HG03097 (cell line): ENCODE results near the gene DOCK6.
"Not testable (repeated sequence)": the region's sequence is repeated elsewhere in the genome, so short reads cannot be mapped to it uniquely, and the experiment has no call there.

Experiments used
- ATAC-seq: cut with Tn5 transposase; IDR thresholded peaks from one replicate; pipeline ENCODE4 v1.9.1; 2021; ENCODE audit not compliant: unreplicated experiment, low FRiP score

DOCK6 gene

GRCh38 chr19:11198769-11199424 is 63.4 kb downstream of the DOCK6 start:
- ATAC-seq: no peak

DNA sequence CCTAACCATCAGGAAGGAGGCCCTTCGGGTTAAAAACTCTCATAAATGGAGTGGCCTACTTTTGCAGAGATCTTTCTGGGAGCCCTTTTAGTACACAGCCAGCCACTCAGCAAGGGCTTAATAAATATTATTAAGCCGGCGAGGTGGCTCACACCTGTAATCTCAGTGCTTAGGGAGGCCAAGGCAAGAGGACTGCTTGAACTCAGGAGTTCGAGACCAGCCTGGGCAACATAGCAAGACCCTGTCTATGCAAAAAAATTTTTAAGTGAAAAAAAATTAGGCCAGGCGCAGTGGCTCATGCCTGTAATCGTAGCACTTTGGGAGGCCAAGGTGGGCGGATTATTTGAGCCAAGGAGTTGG is 64.2 kb downstream of the DOCK6 start:
- ATAC-seq: no peak

DNA sequence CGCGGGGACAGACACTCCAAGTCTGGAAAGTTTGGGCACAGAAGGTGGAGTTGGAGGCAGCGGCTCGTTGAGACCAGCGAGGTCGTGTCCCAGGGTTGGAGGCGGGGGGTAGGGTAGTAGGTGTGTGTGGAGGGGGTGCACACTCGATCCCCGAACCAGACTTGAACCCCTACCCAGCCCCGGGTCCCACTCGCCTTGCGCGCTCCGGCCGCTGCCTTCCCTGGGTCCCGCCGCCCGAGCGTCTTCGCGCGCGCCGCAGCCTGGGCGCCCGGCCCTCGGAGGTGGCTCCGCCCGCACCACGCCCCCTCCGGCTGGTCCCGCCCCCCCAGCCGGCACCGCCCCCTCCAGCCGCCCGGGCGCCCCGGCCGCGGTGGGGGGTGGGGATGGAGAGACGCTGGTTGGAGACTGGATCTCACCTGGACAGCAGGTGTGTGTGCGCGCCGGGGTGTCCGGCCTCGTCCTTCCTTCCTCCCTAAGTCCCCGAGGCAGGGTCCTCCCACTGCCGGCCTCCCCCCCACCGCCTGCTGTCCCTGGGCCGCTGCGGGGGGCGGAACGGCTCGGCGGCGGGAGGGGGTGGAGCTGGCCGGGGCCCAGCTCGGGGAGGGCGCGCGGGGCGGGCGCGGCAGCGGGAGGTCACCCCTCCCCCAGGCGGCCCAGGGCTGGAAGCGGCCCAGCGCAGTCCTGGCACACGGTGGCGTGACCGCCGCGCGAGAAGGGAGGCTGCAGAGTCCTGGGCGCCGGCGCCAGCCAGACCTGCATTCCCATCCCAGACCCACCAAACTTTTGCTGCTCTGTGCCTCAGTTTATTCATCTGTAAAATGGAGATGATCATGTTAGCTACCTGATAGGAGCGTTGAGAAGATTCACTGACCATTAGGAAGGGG is 64.8 kb downstream of the DOCK6 start, which contains the start of gene KANK2:
Gene KANK2 (minus strand): TSS at position 255 of the 884 bp plus-strand sequence. CDS start 3,034 bp downstream, outside the sequence.
- peak; percentile 59 for ATAC-seq

DNA sequence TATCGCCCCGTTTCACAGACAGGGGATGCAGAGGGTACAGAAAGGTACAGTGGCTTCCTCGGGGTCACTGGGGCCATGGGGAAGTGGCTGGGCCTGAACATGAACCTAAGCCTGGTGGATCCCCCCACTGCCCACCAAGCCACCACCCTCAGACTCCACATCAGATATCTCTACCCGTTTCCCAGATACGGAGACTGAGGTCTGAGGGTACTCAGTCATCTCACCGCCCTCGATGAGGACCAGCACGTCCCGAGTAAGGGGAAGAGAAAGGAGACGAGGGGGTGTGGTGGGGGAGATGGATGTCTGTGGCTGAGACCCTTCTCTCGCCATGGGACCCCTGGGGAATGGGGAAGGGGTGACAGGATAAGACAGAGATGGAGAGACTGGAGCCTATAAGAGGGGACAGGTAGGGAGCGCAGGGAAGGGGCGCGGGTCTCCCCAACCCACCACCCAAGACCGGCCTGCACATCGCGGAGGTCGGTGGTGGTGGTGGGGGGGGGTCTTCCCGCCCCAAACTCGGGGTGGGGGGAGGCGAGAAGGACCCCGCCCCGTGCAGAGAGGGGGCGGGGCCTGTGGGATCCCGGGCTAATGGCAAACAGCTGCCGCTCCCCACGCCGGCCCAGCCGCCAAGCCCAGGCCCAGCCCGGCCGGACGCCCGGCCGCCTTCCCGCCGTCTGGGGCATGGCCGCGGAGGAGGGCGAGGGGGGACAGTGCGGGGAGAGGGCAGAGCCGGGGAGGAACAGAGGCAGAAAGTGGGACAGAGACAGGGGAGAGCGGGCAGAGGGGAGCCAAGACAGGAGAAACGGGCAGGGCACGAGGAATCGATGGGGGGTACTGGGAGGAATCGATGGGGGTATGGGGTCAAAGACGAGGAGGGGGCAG is 65.7 kb downstream of the DOCK6 start:
- no peak for ATAC-seq

DNA sequence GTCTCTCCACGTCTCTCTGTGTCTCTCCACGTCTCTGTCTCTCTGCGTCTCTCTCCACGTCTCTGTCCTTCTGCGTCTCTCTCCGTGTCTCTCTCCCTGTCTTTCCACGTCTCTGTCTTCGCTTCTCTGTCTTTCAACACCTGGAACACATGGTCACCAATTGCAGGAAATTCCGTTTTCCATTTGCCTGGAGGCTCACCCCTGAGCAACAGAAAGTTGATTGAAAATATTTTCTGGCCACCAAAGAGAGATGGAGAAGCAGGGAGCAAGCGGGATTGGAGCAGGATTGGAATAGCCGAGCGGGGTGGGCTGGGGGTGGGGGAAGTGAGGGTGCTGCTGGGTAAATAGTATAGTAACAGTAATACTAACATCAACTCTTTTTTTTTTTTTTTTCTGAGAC is 66.6 kb downstream of the DOCK6 start:
- ATAC-seq: no peak

DNA sequence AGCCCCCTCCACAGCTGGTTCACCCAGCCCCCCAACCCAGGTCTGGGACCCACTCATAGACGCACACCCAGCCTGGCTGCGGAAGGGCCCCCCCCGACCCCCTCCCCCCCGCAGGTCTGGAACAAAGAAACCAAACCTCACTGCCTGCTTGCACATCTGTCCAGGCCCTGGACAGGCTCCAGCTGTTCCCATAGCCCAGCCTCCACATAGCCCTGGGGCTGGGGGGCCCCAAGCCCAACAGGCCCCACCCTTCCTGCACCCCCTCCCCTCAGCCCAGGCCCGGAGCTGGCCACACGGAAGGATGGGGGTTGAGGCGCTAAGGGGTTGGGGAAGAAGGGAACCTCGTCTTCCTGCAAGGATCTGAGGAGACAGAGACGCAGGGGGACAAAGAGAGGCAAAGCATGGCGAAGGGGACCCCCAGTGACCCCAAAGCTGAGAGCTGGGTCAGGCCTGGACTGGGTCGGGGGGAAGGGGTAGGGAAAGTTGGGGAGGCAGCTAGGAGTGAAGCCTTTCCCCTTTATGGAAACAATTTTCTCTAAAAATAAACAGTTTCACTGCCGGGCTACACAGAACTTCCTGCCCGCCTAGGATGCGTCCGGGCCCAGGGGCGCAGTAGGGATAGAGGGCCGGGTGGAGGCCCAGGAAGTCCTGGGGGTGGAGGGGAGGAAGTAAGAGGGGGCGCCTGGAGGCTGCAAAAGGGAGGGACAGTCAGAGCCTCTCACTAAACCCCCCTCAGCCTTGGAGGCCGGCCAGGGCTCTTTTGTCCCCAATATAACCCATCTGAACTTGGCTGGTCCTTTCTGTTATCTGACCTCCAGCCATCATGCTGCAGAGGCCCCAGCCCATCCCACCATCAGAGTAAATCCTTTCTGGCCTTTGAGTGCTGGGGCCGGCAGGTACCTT is 67.4 kb downstream of the DOCK6 start:
- no peak for ATAC-seq

- no peak for ATAC-seq
Measured at GRCh38 chr19:11194173-11194572, 68.2 kb downstream of the DOCK6 start.

DNA sequence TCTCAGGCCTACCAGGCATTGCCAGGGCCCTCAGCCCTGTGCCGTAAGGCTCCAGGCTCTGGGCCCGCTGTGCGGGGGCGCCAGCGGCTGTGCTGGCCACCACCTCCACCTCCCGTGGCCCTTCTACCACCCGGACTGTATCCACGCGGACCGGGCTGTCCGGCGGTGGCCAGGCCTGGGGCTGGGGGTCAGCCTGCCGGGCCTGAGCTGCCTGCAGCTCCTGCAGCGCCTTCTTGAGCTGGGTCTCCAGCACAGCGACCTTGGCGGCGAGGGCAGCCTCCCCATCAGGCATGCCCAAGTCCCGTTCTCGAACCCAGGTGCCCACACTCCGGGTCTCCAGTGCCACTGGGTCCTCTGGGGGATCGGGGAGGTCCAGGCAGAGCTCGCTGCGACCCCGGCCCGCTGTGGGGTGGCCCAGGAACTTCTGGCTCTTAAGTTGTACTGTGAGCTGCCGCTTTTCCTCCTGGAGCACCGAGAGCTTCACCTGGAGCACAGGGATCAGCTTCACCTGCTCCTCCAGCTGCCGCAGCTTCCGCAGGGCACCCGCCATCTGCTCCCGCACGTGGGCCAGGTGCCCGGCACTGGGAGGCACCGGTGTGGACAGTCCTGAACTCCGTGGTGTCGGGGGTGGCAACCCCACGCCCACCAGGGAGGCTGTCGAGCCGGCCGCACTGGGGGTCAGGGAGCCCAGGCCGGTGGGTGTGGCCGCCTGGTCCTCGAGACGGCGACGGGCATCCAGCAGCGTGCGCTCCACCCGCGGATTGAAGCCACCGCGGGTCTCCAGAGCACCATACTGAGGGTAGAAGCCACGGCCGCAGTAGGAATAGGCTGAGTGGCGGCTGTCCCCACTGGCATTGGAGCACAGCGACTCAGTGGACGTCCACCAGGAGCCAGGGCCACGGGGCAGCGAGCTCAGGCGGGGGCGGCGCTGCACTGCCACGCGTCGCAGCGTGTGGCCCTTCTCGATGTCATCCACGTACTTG is 69.1 kb downstream of the DOCK6 start:
- ATAC-seq: no peak

DNA sequence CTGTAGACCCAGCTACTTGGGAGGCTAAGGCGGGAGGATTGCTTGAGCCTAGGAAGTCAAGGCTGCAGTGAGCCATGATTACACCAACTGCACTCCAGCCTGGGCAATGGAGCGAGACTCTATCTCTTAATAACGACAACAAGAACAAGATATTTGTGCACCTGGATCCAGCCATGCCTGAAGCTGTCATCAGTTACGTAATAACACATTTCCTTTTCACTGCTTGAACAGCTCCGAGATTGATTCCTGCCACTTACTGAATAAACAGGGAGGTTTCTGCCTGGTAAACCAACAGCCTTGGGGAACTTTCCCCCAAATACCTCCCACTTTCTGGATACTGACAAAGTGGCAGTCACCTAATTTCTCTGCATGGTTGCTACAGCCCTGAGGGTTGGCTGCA is 70.4 kb downstream of the DOCK6 start:
- ATAC-seq: no peak

DNA sequence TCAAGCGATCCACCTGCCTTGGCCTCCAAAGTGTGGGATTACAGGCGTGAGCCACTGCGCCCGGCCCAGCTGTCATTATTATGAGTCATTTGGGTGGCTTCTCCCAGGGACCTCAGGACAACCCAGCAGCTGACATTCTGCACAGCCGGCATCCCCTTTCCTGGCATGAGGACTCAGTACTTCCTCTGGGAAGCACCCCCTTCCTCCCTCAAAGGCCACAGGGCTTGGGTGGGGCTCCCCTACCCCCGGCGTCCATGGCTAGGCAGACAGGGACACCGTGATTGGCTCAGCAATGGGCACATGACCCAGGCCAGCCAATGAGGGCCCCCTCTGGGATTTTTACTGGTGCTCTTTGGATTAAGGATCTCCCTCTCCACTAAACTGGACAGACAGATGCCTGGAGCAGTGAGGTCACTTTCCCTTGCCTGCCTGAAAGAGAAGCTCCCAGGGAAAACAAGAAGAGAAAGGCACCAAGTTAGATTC is 71.0 kb downstream of the DOCK6 start:
- ATAC-seq: no peak

DNA sequence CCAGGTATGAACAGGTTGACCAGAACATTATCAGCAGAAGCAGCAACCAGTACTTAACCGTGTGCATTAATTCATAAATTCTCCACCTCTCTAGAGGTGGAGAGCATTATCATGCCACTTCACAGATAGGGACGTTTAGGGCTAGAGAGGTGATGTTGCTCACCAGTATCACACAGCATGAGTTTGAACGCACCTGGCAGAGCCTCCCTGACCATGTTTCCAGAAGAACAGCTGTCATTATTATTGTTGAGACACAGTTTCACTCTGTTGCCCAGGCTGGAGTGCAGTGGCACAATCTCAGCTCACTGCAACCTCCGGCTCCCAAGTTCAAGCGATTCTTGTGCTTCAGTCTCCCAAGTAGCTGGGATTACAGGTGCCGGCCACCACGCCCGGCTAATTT is 71.8 kb downstream of the DOCK6 start:
- ATAC-seq: no peak

- ATAC-seq: no peak
Measured at GRCh38 chr19:11187441-11187840, 74.9 kb downstream of the DOCK6 start.

DNA sequence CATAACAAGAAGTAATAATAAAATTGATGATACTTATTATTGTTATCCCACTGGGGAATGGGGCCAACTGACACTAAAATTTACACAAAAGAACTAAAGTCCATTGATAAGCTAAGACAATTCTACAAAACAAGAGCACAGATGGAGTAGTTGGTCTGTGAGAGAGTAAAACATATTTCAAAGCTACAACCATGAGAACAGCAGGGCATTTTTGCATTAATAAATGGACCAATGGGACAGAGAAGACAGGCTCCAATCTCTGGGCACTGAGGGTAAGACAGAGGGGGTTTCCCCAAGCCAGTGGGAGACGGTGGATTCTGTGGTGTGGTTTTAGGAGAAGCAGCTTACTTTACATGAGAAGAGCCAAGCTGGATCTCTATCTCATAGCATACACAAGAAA is 79.3 kb downstream of the DOCK6 start:
- no peak for ATAC-seq

- no peak for ATAC-seq
Measured at GRCh38 chr19:11181488-11181887, 80.8 kb downstream of the DOCK6 start.

DNA sequence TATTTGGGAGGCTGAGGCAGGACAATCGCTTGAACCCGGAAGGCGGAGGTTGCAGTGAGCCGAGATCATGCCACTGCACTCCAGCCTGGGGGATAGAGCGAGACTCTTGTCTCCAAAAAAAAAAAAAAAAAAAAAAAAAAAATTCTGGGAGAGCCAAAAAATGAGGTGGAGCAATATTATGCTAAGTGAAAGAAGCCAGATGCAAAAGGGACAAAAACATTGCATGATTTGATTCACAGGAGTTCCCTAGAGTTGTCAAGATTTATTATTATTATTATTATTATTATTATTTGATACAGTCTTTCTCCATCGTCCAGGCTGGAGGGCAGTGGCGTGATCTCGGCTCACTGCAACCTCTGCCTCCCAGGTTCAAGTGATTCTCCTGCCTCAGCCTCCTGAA is 81.3 kb downstream of the DOCK6 start:
- not testable (repeated sequence) for ATAC-seq

DNA sequence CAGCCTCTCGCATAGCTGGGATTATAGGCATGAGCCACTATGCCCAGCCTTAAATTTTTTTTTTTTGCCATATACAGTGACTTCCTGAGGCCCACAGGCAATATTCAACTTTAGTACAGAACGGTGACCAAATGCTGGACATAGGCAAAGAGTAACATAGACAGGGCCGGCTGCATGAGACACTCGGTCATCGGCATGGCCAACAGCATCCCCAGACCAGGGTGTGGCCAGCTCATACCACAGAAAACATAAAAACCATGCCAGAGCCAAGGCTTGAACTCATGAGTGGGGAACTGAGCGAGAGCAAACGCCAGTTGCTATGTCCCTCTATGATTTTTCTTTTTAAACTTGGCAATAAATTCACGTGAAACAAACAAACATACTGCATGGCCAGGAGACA is 82.0 kb downstream of the DOCK6 start:
- ATAC-seq: no peak

DNA sequence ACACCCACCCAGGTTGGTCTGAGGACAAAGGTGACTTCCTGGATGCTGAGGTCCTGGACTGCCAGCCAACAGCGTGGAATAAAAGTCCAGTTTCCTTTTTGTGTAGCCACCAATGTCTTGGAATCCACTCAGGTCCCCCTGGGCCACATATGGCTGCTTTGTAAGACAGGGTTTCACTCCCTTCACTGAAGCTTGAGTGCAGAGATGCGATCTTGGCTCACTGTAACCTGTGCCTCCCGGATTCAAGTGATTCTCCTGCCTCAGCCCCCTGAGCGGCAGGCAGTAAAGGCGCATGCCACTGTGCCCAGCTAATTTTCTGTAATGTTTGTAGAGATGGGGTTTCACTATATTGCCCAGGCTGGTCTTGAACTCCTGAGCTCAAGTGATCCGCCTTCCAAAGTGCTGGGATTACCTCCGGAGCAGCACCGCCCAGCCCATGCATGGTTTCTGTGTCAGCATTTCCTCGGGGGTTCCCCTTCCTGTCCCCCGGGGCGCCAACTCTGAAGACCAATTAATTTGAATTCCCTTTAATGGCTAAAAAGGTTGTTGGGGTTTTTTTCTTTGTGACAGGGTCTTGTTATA is 82.5 kb downstream of the DOCK6 start:
- ATAC-seq: no peak

DNA sequence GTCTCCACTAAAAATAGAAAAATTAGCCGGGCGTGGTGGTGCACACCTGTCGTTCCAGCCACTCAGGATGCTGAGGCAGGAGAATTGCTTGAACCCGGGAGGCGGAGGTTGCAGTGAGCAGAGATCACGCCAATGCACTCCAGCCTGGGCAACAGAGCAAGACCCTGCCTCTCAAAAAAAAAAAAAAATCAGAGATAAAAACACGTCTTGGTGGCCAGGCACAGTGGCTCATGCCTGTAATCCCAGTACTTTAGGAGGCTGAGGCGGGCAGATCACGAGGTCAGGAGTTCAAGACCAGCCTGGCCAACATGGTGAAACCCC is 83.2 kb downstream of the DOCK6 start:
- not testable (repeated sequence) for ATAC-seq

DNA sequence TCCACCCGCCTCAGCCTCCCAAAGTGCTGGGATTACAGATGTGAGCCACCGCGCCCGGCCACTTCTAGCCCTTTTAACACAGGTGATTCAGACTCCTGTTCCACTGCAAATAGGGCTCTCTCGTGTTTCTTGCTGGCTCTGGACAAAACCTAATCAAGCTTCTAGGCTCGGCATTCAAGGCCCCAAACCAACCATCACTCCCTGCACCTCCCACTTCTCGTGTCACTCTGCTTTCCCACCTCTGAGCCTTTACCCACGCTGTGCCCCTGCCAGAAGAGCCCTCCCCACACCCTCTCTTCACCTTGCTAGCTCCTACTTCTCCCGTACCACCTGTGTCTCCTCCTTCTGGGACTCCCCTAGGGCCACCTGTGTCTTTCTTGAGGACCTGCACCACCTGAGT is 84.7 kb downstream of the DOCK6 start:
- ATAC-seq: no peak
